Fibroblast of lung (primary cell): ENCODE results near the gene BBLN. TPM values are rescaled to one million over a fixed set of nuclear protein-coding genes. Genes with fewer than 3 reads are reported as not detected.

Source experiments
- DNase-seq, 2 donors: peaks; one replicate each; pipeline versions ENCODE4 v3.0.0 to v3.0.0-alpha.2; 2010; ENCODE audit warnings: low read depth in 2 of 2
- H2AFZ ChIP-seq: 2 replicates; pipeline ENCODE4 v1.5.1; 2012; ENCODE audit warnings: low read length, control low read depth, inconsistent platforms
- H3K27ac ChIP-seq: 2 replicates; pipeline ENCODE4 v1.5.1; 2011; ENCODE audit warnings: low read length, control low read depth; ENCODE audit not compliant: insufficient read depth
- H3K27me3 ChIP-seq: 2 replicates; pipeline ENCODE4 v1.5.1; 2011; ENCODE audit warnings: mild to moderate bottlenecking, low read length; ENCODE audit not compliant: control insufficient read depth, insufficient read depth
- H3K36me3 ChIP-seq: 2 replicates; pipeline ENCODE4 v1.5.1; 2011; ENCODE audit warnings: low read length; ENCODE audit not compliant: control insufficient read depth, insufficient read depth
- H3K4me1 ChIP-seq: 2 replicates; pipeline ENCODE4 v1.5.1; 2011; ENCODE audit warnings: low read length; ENCODE audit not compliant: control insufficient read depth, insufficient read depth; ENCODE audit errors: extremely low read depth
- H3K4me2 ChIP-seq: 2 replicates; pipeline ENCODE4 v1.5.1; 2011; ENCODE audit warnings: low read length, control low read depth; ENCODE audit not compliant: insufficient read depth; ENCODE audit errors: extremely low read depth
- H3K4me3 ChIP-seq, 4 experiments: fragments of 200-600 bp in 1 of 4; sonication (generic) in 1 of 4; replicated peaks in 1 of 4; 2 replicates each; pipeline ENCODE4 v1.5.1; 2011 to 2016; ENCODE audit warnings: low read length in 4 of 4, low read depth in 3 of 4, mild to moderate bottlenecking in 3 of 4, control low read depth in 2 of 4, inconsistent platforms in 1 of 4, mixed read lengths in 1 of 4; ENCODE audit not compliant: insufficient read depth in 1 of 4; ENCODE audit errors: control extremely low read depth in 1 of 4
- H3K79me2 ChIP-seq: 2 replicates; pipeline ENCODE4 v1.5.1; 2012; ENCODE audit warnings: mild to moderate bottlenecking, low read length, inconsistent platforms; ENCODE audit not compliant: control insufficient read depth, insufficient read depth
- H3K9ac ChIP-seq: 2 replicates; pipeline ENCODE4 v1.5.1; 2011; ENCODE audit warnings: mild to moderate bottlenecking, low read length, control low read depth; ENCODE audit not compliant: insufficient read depth
- H3K9me3 ChIP-seq: 2 replicates; pipeline ENCODE4 v1.5.1; 2012; ENCODE audit warnings: low read depth, low read length; ENCODE audit not compliant: control insufficient read depth, insufficient read depth
- H4K20me1 ChIP-seq: 2 replicates; pipeline ENCODE4 v1.5.1; 2011; ENCODE audit warnings: low read length; ENCODE audit not compliant: control insufficient read depth, insufficient read depth; ENCODE audit errors: extremely low read depth
- EZH2 ChIP-seq: IDR thresholded peaks from 2 replicates; pipeline ENCODE4 v1.5.1; 2012; ENCODE audit warnings: low read length, control low read depth, mild to moderate bottlenecking; ENCODE audit errors: missing control alignments
- polyA plus RNA-seq, 2 donors: library from polyadenylated mRNA; depleted of rRNA in 1 of 2; stranded (reverse) in 1 of 2; unstranded in 1 of 2; fragments of >200 nt; gene quantifications; 2 replicates each; pipeline ENCODE4 v1.2.1, GENCODE V29; 2011 to 2012; ENCODE audit warnings: missing spikeins in 1 of 2
- total RNA-seq: library from RNA; depleted of rRNA; stranded (reverse); fragments of >200 nt; gene quantifications from 2 replicates; pipeline ENCODE4 v1.2.1, GENCODE V29; 2014
- TF ChIP-seq, protein P1 (sequence below), 2 donors: IDR thresholded peaks in 1 of 2; conservative IDR thresholded peaks in 1 of 2; 1 replicate in 1 of 2; 2 replicates in 1 of 2; pipeline ENCODE4 v1.5.1; 2011 to 2012; ENCODE audit warnings: low read length in 2 of 2, control low read depth in 1 of 2, inconsistent platforms in 1 of 2, low read depth in 1 of 2, mild to moderate bottlenecking in 1 of 2

The BBLN gene
- total and polyA plus RNA-seq, 2 donors (not counting 1 experiment from before 2014, with no cell fraction given), result 23.8 to 29.4 TPM

DNA sequence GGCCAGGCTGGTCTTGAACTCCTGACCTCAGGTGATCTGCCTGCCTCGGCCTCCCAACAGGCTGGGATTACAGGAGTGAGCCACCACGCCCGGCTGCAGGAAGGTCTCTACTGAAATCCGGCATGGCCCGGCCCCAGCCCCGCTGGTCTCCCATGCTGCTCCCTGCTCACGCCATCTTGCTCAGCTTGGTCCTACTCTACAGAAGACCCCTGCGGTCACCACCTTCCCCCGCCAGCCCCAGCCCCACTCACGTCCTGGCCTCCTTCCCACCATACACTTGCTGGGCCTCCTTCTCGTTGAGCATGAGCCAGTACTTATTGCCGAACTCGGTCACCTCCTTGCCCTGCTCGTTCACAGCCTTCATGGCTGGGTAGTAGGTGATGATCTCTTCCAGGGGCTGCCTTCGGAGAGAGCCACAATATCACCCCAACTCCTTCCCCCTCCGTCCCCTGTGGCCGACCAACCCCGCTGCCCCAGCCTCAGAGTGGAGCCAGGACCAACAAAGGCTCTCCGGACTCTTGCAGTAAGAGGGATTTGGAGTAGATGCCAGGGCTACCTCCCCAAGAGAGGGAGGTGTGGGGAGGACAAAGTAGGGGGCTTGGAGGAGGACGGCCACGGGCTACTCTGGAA, 36.5 kb upstream of the BBLN start:
- no peak for TF ChIP-seq EZH2
- TF ChIP-seq, protein P1, sequence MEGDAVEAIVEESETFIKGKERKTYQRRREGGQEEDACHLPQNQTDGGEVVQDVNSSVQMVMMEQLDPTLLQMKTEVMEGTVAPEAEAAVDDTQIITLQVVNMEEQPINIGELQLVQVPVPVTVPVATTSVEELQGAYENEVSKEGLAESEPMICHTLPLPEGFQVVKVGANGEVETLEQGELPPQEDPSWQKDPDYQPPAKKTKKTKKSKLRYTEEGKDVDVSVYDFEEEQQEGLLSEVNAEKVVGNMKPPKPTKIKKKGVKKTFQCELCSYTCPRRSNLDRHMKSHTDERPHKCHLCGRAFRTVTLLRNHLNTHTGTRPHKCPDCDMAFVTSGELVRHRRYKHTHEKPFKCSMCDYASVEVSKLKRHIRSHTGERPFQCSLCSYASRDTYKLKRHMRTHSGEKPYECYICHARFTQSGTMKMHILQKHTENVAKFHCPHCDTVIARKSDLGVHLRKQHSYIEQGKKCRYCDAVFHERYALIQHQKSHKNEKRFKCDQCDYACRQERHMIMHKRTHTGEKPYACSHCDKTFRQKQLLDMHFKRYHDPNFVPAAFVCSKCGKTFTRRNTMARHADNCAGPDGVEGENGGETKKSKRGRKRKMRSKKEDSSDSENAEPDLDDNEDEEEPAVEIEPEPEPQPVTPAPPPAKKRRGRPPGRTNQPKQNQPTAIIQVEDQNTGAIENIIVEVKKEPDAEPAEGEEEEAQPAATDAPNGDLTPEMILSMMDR (conservative IDR thresholded peaks at IDR 0.05 in 1 of 2, IDR thresholded peaks at IDR 0.05 in 1 of 2; ENCODE audit: low read depth in 1 of 2, low read length in 2 of 2), result no peak
- DNase-seq, result no peak
- no peak overlapping the region for H3K9ac ChIP-seq
- H3K27ac ChIP-seq, result no peak overlapping the region
- H4K20me1 ChIP-seq, result no peaks in the 10 kb centered on the region
- no peak overlapping the region for H3K4me2 ChIP-seq
- peaks cover 8% of the 10 kb centered on the region for H3K4me1 ChIP-seq
- H3K4me3 ChIP-seq, result no peak overlapping the region
- H3K36me3 ChIP-seq, result peaks cover 12% of the 10 kb centered on the region
- no peaks in the 10 kb centered on the region for H3K27me3 ChIP-seq
- no peak overlapping the region for H2AFZ ChIP-seq
- H3K79me2 ChIP-seq, result peaks cover 10% of the 10 kb centered on the region
- H3K9me3 ChIP-seq, result no peaks in the 10 kb centered on the region

DNA sequence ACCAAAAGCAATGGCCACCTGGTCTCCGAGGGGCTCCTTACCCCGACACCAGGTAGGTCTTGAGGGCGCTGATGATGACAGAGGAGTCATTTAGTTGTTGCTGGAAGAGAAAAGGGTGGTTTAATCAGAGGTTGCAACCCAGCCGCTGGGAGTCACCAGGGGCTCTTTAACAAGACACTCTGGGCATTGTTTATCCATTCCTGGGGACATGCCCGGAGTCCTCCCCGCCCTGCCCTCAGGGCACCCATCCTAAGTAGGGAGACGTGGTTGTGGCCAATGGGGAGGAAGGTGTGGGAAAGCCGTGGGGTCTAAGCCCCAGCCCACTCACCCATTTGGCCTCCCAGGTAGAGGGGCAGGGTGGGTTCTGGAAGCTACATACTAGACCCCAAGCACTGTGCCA, 35.6 kb upstream of the BBLN start:
- TF ChIP-seq, protein P1 (conservative IDR thresholded peaks at IDR 0.05 in 1 of 2, IDR thresholded peaks at IDR 0.05 in 1 of 2; ENCODE audit: low read depth in 1 of 2, low read length in 2 of 2), result no peak
- no peak for TF ChIP-seq EZH2

DNA sequence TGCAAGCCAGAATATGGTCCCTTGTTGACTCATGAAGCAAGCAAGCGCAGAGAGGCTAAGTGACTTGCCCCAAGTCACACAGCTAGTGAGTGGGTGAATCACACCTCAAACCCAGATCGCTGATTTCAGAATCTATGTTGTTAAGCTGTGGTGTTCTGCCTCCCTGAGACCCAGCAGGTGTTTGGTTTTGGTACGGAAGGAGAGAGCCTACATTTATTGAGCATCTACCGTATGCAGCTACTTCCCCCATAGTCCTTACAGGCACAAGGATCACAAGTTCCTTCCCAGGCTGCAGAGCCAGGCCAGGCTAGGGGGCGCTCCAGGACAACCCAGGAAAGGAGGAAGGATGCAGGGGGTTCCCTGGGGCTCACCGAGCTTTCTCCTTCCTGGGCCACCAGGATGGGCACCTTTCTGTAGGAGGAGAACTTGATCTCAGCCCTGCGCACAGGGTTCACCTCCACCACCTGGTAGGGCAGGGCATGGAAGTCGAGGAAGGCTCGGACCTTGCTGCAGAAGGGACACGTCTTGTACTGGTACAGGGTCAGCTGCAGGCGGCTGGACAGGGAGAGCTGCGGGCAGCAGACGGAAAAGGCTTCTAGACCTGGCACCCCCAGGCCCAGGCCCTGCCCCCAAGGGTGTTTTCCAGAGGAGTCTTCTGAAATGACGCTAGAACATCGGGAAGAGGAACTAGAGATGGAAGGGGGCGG, 35.0 kb upstream of the BBLN start:
- TF ChIP-seq, protein P1 (conservative IDR thresholded peaks at IDR 0.05 in 1 of 2, IDR thresholded peaks at IDR 0.05 in 1 of 2; ENCODE audit: low read depth in 1 of 2, low read length in 2 of 2), result peak; percentile 58 to 66
- TF ChIP-seq EZH2, result no peak
- peak; percentile 47 to 54 for DNase-seq
- no peaks in the 10 kb centered on the region for H3K27me3 ChIP-seq
- H3K27ac ChIP-seq, result no peak overlapping the region
- H2AFZ ChIP-seq, result no peak overlapping the region
- H3K4me3 ChIP-seq, result no peak overlapping the region
- H4K20me1 ChIP-seq, result no peaks in the 10 kb centered on the region
- peak overlapping the region; percentile 3 for H3K4me2 ChIP-seq
- peaks cover 13% of the 10 kb centered on the region for H3K4me1 ChIP-seq
- no peak overlapping the region for H3K9ac ChIP-seq
- H3K79me2 ChIP-seq, result peaks cover 10% of the 10 kb centered on the region
- H3K36me3 ChIP-seq, result peaks cover 12% of the 10 kb centered on the region
- H3K9me3 ChIP-seq, result no peaks in the 10 kb centered on the region

More for the DNA sequence above, 35.6 kb upstream of the BBLN start:
- Histone ChIP-seq H3K4me3 (no peak overlapping the region), H3K4me2 (no peak overlapping the region), H3K9me3 (no peaks in the 10 kb centered on the region), H3K27ac (no peak overlapping the region), H3K36me3 (peaks cover 12% of the 10 kb centered on the region), H4K20me1 (no peaks in the 10 kb centered on the region), H3K4me1 (peaks cover 13% of the 10 kb centered on the region), H3K79me2 (peaks cover 10% of the 10 kb centered on the region), H3K27me3 (no peaks in the 10 kb centered on the region), H2AFZ (no peak overlapping the region), H3K9ac (no peak overlapping the region)
- DNase-seq, result no peak
